GM19452 (cell line): ENCODE measurements around the gene LNPEP.

Experiments used
- ATAC-seq: cut with Tn5 transposase; IDR thresholded peaks from one replicate; pipeline ENCODE4 v1.9.1; 2021; ENCODE audit not compliant: unreplicated experiment

LNPEP gene

GRCh38 chr5:96994493-96994892 is 58.6 kb downstream of the LNPEP start:
- ATAC-seq = no peak

- no peak for ATAC-seq
These were observed 59.5 kb downstream of the LNPEP start for GRCh38 chr5:96995419-96995818.

GRCh38 chr5:96997265-96997859 is 61.5 kb downstream of the LNPEP start:
- ATAC-seq = peak; percentile 77

- no peak for ATAC-seq
These were observed 64.0 kb downstream of the LNPEP start for GRCh38 chr5:96999856-97000255.

- ATAC-seq = no peak
These were observed 64.5 kb downstream of the LNPEP start for GRCh38 chr5:97000391-97000790.

GRCh38 chr5:97002983-97003382 is 67.1 kb downstream of the LNPEP start:
- ATAC-seq = no peak

- no peak for ATAC-seq
These were observed 68.7 kb downstream of the LNPEP start for GRCh38 chr5:97004423-97005060.

GRCh38 chr5:97006454-97007060 is 70.7 kb downstream of the LNPEP start:
- ATAC-seq = no peak

GRCh38 chr5:97009212-97009898 is 73.5 kb downstream of the LNPEP start:
- ATAC-seq = no peak

- ATAC-seq = no peak
These were observed 74.0 kb downstream of the LNPEP start for GRCh38 chr5:97009921-97010320.

- no peak for ATAC-seq
These were observed 74.7 kb downstream of the LNPEP start for GRCh38 chr5:97010606-97011005.

- ATAC-seq = no peak
These were observed 75.7 kb downstream of the LNPEP start for GRCh38 chr5:97011567-97011966.

- no peak for ATAC-seq
These were observed 83.7 kb downstream of the LNPEP start for GRCh38 chr5:97019435-97020117.

GRCh38 chr5:97021416-97021815 is 85.5 kb downstream of the LNPEP start:
- ATAC-seq = no peak

GRCh38 chr5:97022898-97023297 is 87.0 kb downstream of the LNPEP start:
- ATAC-seq = no peak

- ATAC-seq = no peak
These were observed 90.8 kb downstream of the LNPEP start for GRCh38 chr5:97026721-97027120.

GRCh38 chr5:97037819-97038218 is 101.9 kb downstream of the LNPEP start:
- no peak for ATAC-seq

GRCh38 chr5:97041239-97041638 is 105.4 kb downstream of the LNPEP start:
- no peak for ATAC-seq

- no peak for ATAC-seq
These were observed 107.1 kb downstream of the LNPEP start for GRCh38 chr5:97042996-97043395.

- ATAC-seq = no peak
These were observed 107.6 kb downstream of the LNPEP start for GRCh38 chr5:97043511-97043910.

GRCh38 chr5:97044052-97044451 is 108.2 kb downstream of the LNPEP start:
- no peak for ATAC-seq
